ENCODE measurements around the gene HOXB7. TPM values are rescaled to one million over a fixed set of nuclear protein-coding genes. Genes with fewer than 3 reads are reported as not detected.

HOXB7 gene
- total RNA-seq, 1 donor from 2014 or later = 15.0 TPM

GRCh38 chr17:48591255-48592056 is 19.4 kb downstream of the HOXB7 start:
- Histone ChIP-seq H3K36me3 (peaks cover 0 to 8% of the 10 kb centered on the region in 2 donors), H3K4me1 (peaks cover 5 to 11% of the 10 kb centered on the region in 2 donors), H3K9me3 (no peaks in the 10 kb centered on the region), H3K27ac (no peak overlapping the region), H3K4me3 (peak overlapping the region in 1 of 2 donors; percentile 65), H3K27me3 (no peaks in the 10 kb centered on the region)
- no peak for TF ChIP-seq CTCF (IDR thresholded peaks at IDR 0.05)
- DNase-seq (ENCODE audit: low spot score in 2 of 2) = no peak
- intact Hi-C loops (cut with DNase I) = loop anchor here (2.0 kb wide), 1 partner anchor 239 kb away; no protein-coding TSS in a partner anchor

- no peak overlapping the region for H3K4me3 ChIP-seq
- peaks cover 5 to 16% of the 10 kb centered on the region in 2 donors for H3K4me1 ChIP-seq
- intact Hi-C loops (cut with DNase I) = no loop called here
Measured at GRCh38 chr17:48590607-48591161, 20.1 kb downstream of the HOXB7 start.

GRCh38 chr17:48589831-48590606 is 20.8 kb downstream of the HOXB7 start, which contains the start of gene HOXB3:
Gene HOXB3 (minus strand): TSS chr17:48590241. CDS start chr17:48552474, 37,767 bp downstream.
- Histone ChIP-seq H3K27me3 (no peaks in the 10 kb centered on the region), H3K4me3 (no peak within 1 kb of the TSS), H3K27ac (no peak within 1 kb of the TSS), H3K4me1 (peaks cover 5 to 16% of the 10 kb centered on the region in 2 donors), H3K9me3 (no peaks in the 10 kb centered on the region), H3K36me3 (peaks cover 0 to 3% of the 10 kb centered on the region in 2 donors)
- no peak for DNase-seq (ENCODE audit: low spot score in 2 of 2)
- no peak for TF ChIP-seq CTCF (IDR thresholded peaks at IDR 0.05)
- intact Hi-C loops (cut with DNase I) = no loop called here

More at GRCh38 chr17:48590607-48591161, 20.1 kb downstream of the HOXB7 start:
- DNase-seq (ENCODE audit: low spot score in 2 of 2) = no peak
- no peak overlapping the region for H3K27ac ChIP-seq
- peaks cover 0 to 8% of the 10 kb centered on the region in 2 donors for H3K36me3 ChIP-seq
- no peak for TF ChIP-seq CTCF (IDR thresholded peaks at IDR 0.05)
- H3K9me3 ChIP-seq = no peaks in the 10 kb centered on the region
- H3K27me3 ChIP-seq = no peaks in the 10 kb centered on the region

GRCh38 chr17:48589060-48589830 is 21.6 kb downstream of the HOXB7 start:
- Histone ChIP-seq H3K4me1 (peaks cover 5 to 21% of the 10 kb centered on the region in 2 donors), H3K27me3 (no peaks in the 10 kb centered on the region), H3K27ac (no peak overlapping the region)

More at GRCh38 chr17:48589060-48589830, 21.6 kb downstream of the HOXB7 start:
- Histone ChIP-seq H3K36me3 (no peaks in the 10 kb centered on the region), H3K4me3 (no peak overlapping the region), H3K9me3 (no peaks in the 10 kb centered on the region)
- no peak for TF ChIP-seq CTCF (IDR thresholded peaks at IDR 0.05)
- DNase-seq (ENCODE audit: low spot score in 2 of 2) = no peak
- intact Hi-C loops (cut with DNase I) = no loop called here

All from ascending aorta (tissue), 2 donors.